22Rv1 (cell line): ENCODE results near the gene MAML3.

Experiments used
- H3K27ac ChIP-seq: fragments of 450-650 bp; 2 replicates; pipeline ENCODE4 v1.5.1; 2017
- CTCF ChIP-seq: fragments of 450-650 bp; IDR thresholded peaks from 2 replicates; pipeline ENCODE4 v1.5.1; 2017; ENCODE audit warnings: mild to moderate bottlenecking
- ZFX ChIP-seq: fragments of 450-650 bp; IDR thresholded peaks from 2 replicates; pipeline ENCODE4 v1.6.1; 2017; ENCODE audit warnings: antibody characterized with exemption, borderline replicate concordance

MAML3 gene

GRCh38 chr4:139819082-139819481 lies 334.9 kb downstream of the MAML3 start:
- no peak overlapping the region for H3K27ac ChIP-seq
- no peak for TF ChIP-seq ZFX
- no peak for TF ChIP-seq CTCF

GRCh38 chr4:139817657-139818452 lies 336.1 kb downstream of the MAML3 start:
- no peak for TF ChIP-seq ZFX
- no peak for TF ChIP-seq CTCF
- H3K27ac ChIP-seq = no peak overlapping the region

GRCh38 chr4:139816856-139817255 lies 337.1 kb downstream of the MAML3 start:
- H3K27ac ChIP-seq = no peak overlapping the region
- TF ChIP-seq CTCF (no peak), ZFX (no peak)

- TF ChIP-seq CTCF (no peak), ZFX (no peak)
- H3K27ac ChIP-seq = no peak overlapping the region
These were observed 338.0 kb downstream of the MAML3 start for GRCh38 chr4:139815778-139816601.

- TF ChIP-seq ZFX (no peak), CTCF (no peak)
- H3K27ac ChIP-seq = no peak overlapping the region
These were observed 339.5 kb downstream of the MAML3 start for GRCh38 chr4:139814323-139815015.

GRCh38 chr4:139813881-139814280 lies 340.1 kb downstream of the MAML3 start:
- TF ChIP-seq CTCF (no peak), ZFX (no peak)
- H3K27ac ChIP-seq = no peak overlapping the region
